GM19397 (cell line): ENCODE measurements around the gene SLC66A1.
"Not testable (repeated sequence)": the region's sequence is repeated elsewhere in the genome, so short reads cannot be mapped to it uniquely, and the experiment has no call there.

ENCODE experiments used
- ATAC-seq: cut with Tn5 transposase; IDR thresholded peaks from one replicate; pipeline ENCODE4 v1.9.1; 2021; ENCODE audit warnings: mild to moderate bottlenecking, moderate library complexity; ENCODE audit not compliant: unreplicated experiment

Gene SLC66A1

GRCh38 chr1:19311931-19312781 lies at the start of gene SLC66A1, which contains the start of gene AKR7A2:
Gene SLC66A1, plus strand, starts transcription at chr1:19312326. Its CDS starts 5,352 bp downstream, at chr1:19317678.
Gene AKR7A2, minus strand, starts transcription at chr1:19312144. Its CDS starts 20 bp downstream, at chr1:19312124.
- ATAC-seq, result peak; percentile 79

GRCh38 chr1:19262744-19263143 lies 49.4 kb upstream of the SLC66A1 start:
- no peak for ATAC-seq

GRCh38 chr1:19268445-19268844 lies 43.7 kb upstream of the SLC66A1 start:
- no peak for ATAC-seq

GRCh38 chr1:19269427-19270342 lies 42.4 kb upstream of the SLC66A1 start:
- ATAC-seq, result not testable (repeated sequence)

- ATAC-seq, result not testable (repeated sequence)
Observed at GRCh38 chr1:19270343-19270730, 41.8 kb upstream of the SLC66A1 start.

GRCh38 chr1:19272064-19272463 lies 40.1 kb upstream of the SLC66A1 start:
- ATAC-seq, result no peak

- no peak for ATAC-seq
Observed at GRCh38 chr1:19273106-19273843, 38.9 kb upstream of the SLC66A1 start.

GRCh38 chr1:19273844-19274531 lies 38.1 kb upstream of the SLC66A1 start:
- not testable (repeated sequence) for ATAC-seq

- no peak for ATAC-seq
Observed at GRCh38 chr1:19274636-19275035, 37.5 kb upstream of the SLC66A1 start.

- ATAC-seq, result no peak
Observed at GRCh38 chr1:19283891-19284290, 28.2 kb upstream of the SLC66A1 start.

GRCh38 chr1:19284881-19285280 lies 27.2 kb upstream of the SLC66A1 start:
- ATAC-seq, result no peak

GRCh38 chr1:19285366-19285765 lies 26.8 kb upstream of the SLC66A1 start:
- not testable (repeated sequence) for ATAC-seq

- not testable (repeated sequence) for ATAC-seq
Observed at GRCh38 chr1:19285807-19286206, 26.3 kb upstream of the SLC66A1 start.

GRCh38 chr1:19287436-19288185 lies 24.5 kb upstream of the SLC66A1 start:
- no peak for ATAC-seq

GRCh38 chr1:19288324-19289241 lies 23.5 kb upstream of the SLC66A1 start, which contains the start of gene AKR7A3:
Gene AKR7A3, minus strand, starts transcription at chr1:19288770. Its CDS starts 61 bp downstream, at chr1:19288709.
- ATAC-seq, result not testable (repeated sequence)

- ATAC-seq, result no peak
Observed at GRCh38 chr1:19289244-19289643, 22.9 kb upstream of the SLC66A1 start.

- ATAC-seq, result no peak
Observed at GRCh38 chr1:19294638-19295037, 17.5 kb upstream of the SLC66A1 start.

- no peak for ATAC-seq
Observed at GRCh38 chr1:19300211-19300610, 11.9 kb upstream of the SLC66A1 start.
